OCI-LY7 (cell line): ENCODE measurements around the gene GNS. TPM values are rescaled to one million over a fixed set of nuclear protein-coding genes. Genes with fewer than 3 reads are reported as not detected.

Experiments used
- BruUV-seq: library from RNA; stranded (reverse); fragments of 400-500 nt; replicated peaks from 2 replicates; lab custom pipeline; 2021; lab: Mats Ljungman, UMichigan
- CTCF ChIA-PET: fragments of 300-600 bp; sonication (Branson Sonifier 250); formaldehyde crosslinking; loops from one replicate; lab custom pipeline; 2022; ENCODE audit warnings: antibody characterized with exemption; ENCODE audit not compliant: unreplicated experiment; lab: Charles Lee
- POLR2A ChIA-PET: fragments of 300-600 bp; sonication (Branson Sonifier 250); formaldehyde crosslinking; loops from one replicate; lab custom pipeline; 2022; ENCODE audit warnings: antibody characterized with exemption; lab: Charles Lee
- DNase-seq: peaks from one replicate; pipeline ENCODE4 v3.0.0-alpha.2; 2015; ENCODE audit warnings: low spot score
- H2AFZ ChIP-seq: fragments of 200-600 bp; sonication (generic), shearing (Covaris generic); 2 replicates; pipeline ENCODE4 v1.6.1; 2014; ENCODE audit warnings: mild to moderate bottlenecking, antibody characterized with exemption, low read length, moderate library complexity
- H3K27ac ChIP-seq: fragments of 200-600 bp; sonication (generic); 2 replicates; pipeline ENCODE4 v1.5.1; 2014; ENCODE audit warnings: mixed run types, low read depth, mild to moderate bottlenecking, moderate library complexity, low read length, inconsistent platforms; ENCODE audit not compliant: poor library complexity, severe bottlenecking
- H3K36me3 ChIP-seq: fragments of 200-600 bp; sonication (generic); 2 replicates; pipeline ENCODE4 v1.6.1; 2014; ENCODE audit warnings: mild to moderate bottlenecking, antibody characterized with exemption, low read length, moderate library complexity, mixed read lengths; ENCODE audit not compliant: insufficient read depth
- H3K4me1 ChIP-seq: fragments of 200-600 bp; sonication (generic); 2 replicates; pipeline ENCODE4 v1.5.1; 2014; ENCODE audit warnings: mild to moderate bottlenecking, low read length; ENCODE audit not compliant: insufficient read depth, poor library complexity, severe bottlenecking
- H3K4me2 ChIP-seq: fragments of 200-600 bp; sonication (generic); 2 replicates; pipeline ENCODE4 v1.6.1; 2014; ENCODE audit warnings: mild to moderate bottlenecking, low read length
- H3K4me3 ChIP-seq: fragments of 200-600 bp; sonication (generic); 2 replicates; pipeline ENCODE4 v1.5.1; 2014; ENCODE audit warnings: mild to moderate bottlenecking, low read depth, low read length; ENCODE audit not compliant: poor library complexity, severe bottlenecking
- H3K79me2 ChIP-seq: fragments of 200-600 bp; sonication (generic); 2 replicates; pipeline ENCODE4 v1.6.1; 2016; ENCODE audit warnings: low read depth, mild to moderate bottlenecking, low read length, moderate library complexity, mixed read lengths; ENCODE audit not compliant: insufficient read depth
- H3K9me2 ChIP-seq: fragments of 200-600 bp; sonication (generic); 2 replicates; pipeline ENCODE4 v1.6.1; 2016; ENCODE audit warnings: mild to moderate bottlenecking, low read length, mixed read lengths; ENCODE audit not compliant: insufficient read depth
- H3K9me3 ChIP-seq: fragments of 200-600 bp; sonication (generic); 2 replicates; pipeline ENCODE4 v1.6.1; 2014; ENCODE audit warnings: mild to moderate bottlenecking, mixed run types, low read length, mixed read lengths
- H4K20me1 ChIP-seq: fragments of 200-600 bp; sonication (generic); 2 replicates; pipeline ENCODE4 v1.6.1; 2014; ENCODE audit warnings: mild to moderate bottlenecking, antibody characterized with exemption, low read length, moderate library complexity, mixed read lengths; ENCODE audit not compliant: insufficient read depth
- CTCF ChIP-seq: fragments of 200-600 bp; sonication (generic); conservative IDR thresholded peaks from 2 replicates; pipeline ENCODE4 v1.5.1; 2014; ENCODE audit warnings: mild to moderate bottlenecking, antibody characterized with exemption, low read length, moderate library complexity, mixed read lengths
- EZH2phosphoT487 ChIP-seq: fragments of 200-600 bp; sonication (generic); IDR thresholded peaks from 2 replicates; pipeline ENCODE4 v1.6.1; 2018; ENCODE audit warnings: low read depth, borderline replicate concordance, mild to moderate bottlenecking, mixed run types, antibody characterized with exemption, low read length, moderate library complexity, mixed read lengths
- intact Hi-C: fragments of 100-400 bp; cut with micrococcal nuclease; formaldehyde crosslinking; loops from one replicate; pipeline ENCODE4 v1.10.0; 2022; ENCODE audit not compliant: unreplicated experiment
- total RNA-seq, 2 experiments: library from RNA; depleted of rRNA in 1 of 2; stranded (reverse); fragments of >200 nt in 1 of 2; shearing (Covaris generic) in 1 of 2; gene quantifications; 2 replicates each; pipeline ENCODE4 v1.2.3, GENCODE V29; 2014 to 2022

The GNS gene
- total RNA-seq, 2 experiments from 2014 or later = 8.0 to 16.0 TPM

- Histone ChIP-seq H3K4me2 (no peak overlapping the region), H2AFZ (no peak overlapping the region), H3K4me3 (no peak overlapping the region), H3K9me3 (no peaks in the 10 kb centered on the region), H3K9me2 (no peaks in the 10 kb centered on the region), H3K27ac (no peak overlapping the region), H4K20me1 (no peaks in the 10 kb centered on the region), H3K79me2 (no peaks in the 10 kb centered on the region), H3K36me3 (peaks cover 48% of the 10 kb centered on the region; the same call in 1 of the 2 replicates), H3K4me1 (no peaks in the 10 kb centered on the region)
- no peak for DNase-seq
- no TSS peak for BruUV-seq
- POLR2A ChIA-PET = interaction anchor here (1.1 kb wide), 1 partner anchor 133 kb away, joined by 4 read pairs; no protein-coding TSS in a partner anchor
- CTCF ChIA-PET = no interaction called here
- TF ChIP-seq CTCF (no peak), EZH2phosphoT487 (no peak)
- intact Hi-C loops = no loop called here
These were observed 42.3 kb downstream of the GNS start for GRCh38 chr12:64716839-64717455.

- intact Hi-C loops = no loop called here
- Histone ChIP-seq H2AFZ (no peak overlapping the region), H3K27ac (no peak overlapping the region), H4K20me1 (no peaks in the 10 kb centered on the region), H3K4me1 (no peaks in the 10 kb centered on the region), H3K9me3 (no peaks in the 10 kb centered on the region), H3K79me2 (no peaks in the 10 kb centered on the region), H3K4me3 (no peak overlapping the region), H3K4me2 (no peak overlapping the region), H3K36me3 (peaks cover 43% of the 10 kb centered on the region; the same call in 1 of the 2 replicates), H3K9me2 (no peaks in the 10 kb centered on the region)
- ChIA-PET CTCF (no interaction called here), POLR2A (interaction anchor here (1.1 to 1.4 kb wide), 2 partner anchors 19 to 132 kb away, joined by 4 to 5 read pairs; no protein-coding TSS in a partner anchor)
- TSS peak; percentile 50 for BruUV-seq
- TF ChIP-seq CTCF = no peak
- TF ChIP-seq EZH2phosphoT487 = no peak
- DNase-seq = no peak
These were observed 42.8 kb downstream of the GNS start for GRCh38 chr12:64716371-64716770.

GRCh38 chr12:64714551-64714968 is 44.6 kb downstream of the GNS start:
- intact Hi-C loops = no loop called here
- no peaks in the 10 kb centered on the region for H3K9me3 ChIP-seq
- H3K4me1 ChIP-seq = no peaks in the 10 kb centered on the region
- H3K79me2 ChIP-seq = no peaks in the 10 kb centered on the region
- H3K9me2 ChIP-seq = no peaks in the 10 kb centered on the region
- no TSS peak for BruUV-seq
- H3K4me2 ChIP-seq = no peak overlapping the region
- POLR2A ChIA-PET = no interaction called here
- TF ChIP-seq EZH2phosphoT487 = no peak
- no peak for TF ChIP-seq CTCF
- H2AFZ ChIP-seq = no peak overlapping the region
- H4K20me1 ChIP-seq = no peaks in the 10 kb centered on the region
- H3K36me3 ChIP-seq = peaks cover 32% of the 10 kb centered on the region; the same call in 1 of the 2 replicates
- DNase-seq = no peak
- no peak overlapping the region for H3K4me3 ChIP-seq
- CTCF ChIA-PET = no interaction called here
- H3K27ac ChIP-seq = no peak overlapping the region
